HepG2 (cell line): Measurements from ENCODE around the gene DAB1.
"Not testable (repeated sequence)": the region's sequence is repeated elsewhere in the genome, so short reads cannot be mapped to it uniquely, and the experiment has no call there.

Experiments used
- CREBL2 ChIP-seq: sonication (generic); formaldehyde crosslinking; IDR thresholded peaks from 2 replicates; pipeline ENCODE4 v1.8.1; 2023; ENCODE audit warnings: missing genetic modification reagents, mild to moderate bottlenecking, borderline replicate concordance
- CTCF ChIP-seq: sonication (generic); formaldehyde crosslinking; IDR thresholded peaks from 2 replicates; pipeline ENCODE4 v1.5.0; 2020; ENCODE audit warnings: mild to moderate bottlenecking, missing genetic modification reagents, moderate library complexity
- MXI1 ChIP-seq: IDR thresholded peaks from 3 replicates; pipeline ENCODE4 v1.6.1; 2012; ENCODE audit warnings: low read depth, low read length, inconsistent platforms, borderline replicate concordance
- TEAD3 ChIP-seq: optimal IDR thresholded peaks from 2 replicates; pipeline ENCODE3; 2016; ENCODE audit warnings: borderline replicate concordance

- TF ChIP-seq CTCF (CRISPR knock-in tag); CREBL2 (CRISPR knock-in tag); TEAD3 (CRISPR knock-in tag); MXI1: not testable (repeated sequence)
Observed at GRCh38 chr1:57220905-57221304, 203.0 kb downstream of the DAB1 start.
